ENCODE data around the gene FOLR3.

- TF ChIP-seq CTCF (tag by site-specific recombination; IDR thresholded peaks at IDR 0.05) (no peak), PATZ1 (tag by site-specific recombination; IDR thresholded peaks at IDR 0.05) (no peak), ZBTB49 (tag by site-specific recombination; IDR thresholded peaks at IDR 0.05; ENCODE audit: low read depth) (no peak), ZNF629 (tag by site-specific recombination; IDR thresholded peaks at IDR 0.05) (no peak), ZNF121 (tag by site-specific recombination; IDR thresholded peaks at IDR 0.05) (no peak), ZNF560 (tag by site-specific recombination; IDR thresholded peaks at IDR 0.05; ENCODE audit: borderline replicate concordance) (no peak), BCL11A (tag by site-specific recombination; IDR thresholded peaks at IDR 0.05; ENCODE audit: low read depth) (no peak), PBX3 (CRISPR knock-in tag; IDR thresholded peaks at IDR 0.05) (no peak), ZNF704 (tag by site-specific recombination; IDR thresholded peaks at IDR 0.05) (no peak), PRDM6 (tag by site-specific recombination; IDR thresholded peaks at IDR 0.05) (no peak), ZNF266 (tag by site-specific recombination; IDR thresholded peaks at IDR 0.05; ENCODE audit: low read depth) (no peak)
Observed at GRCh38 chr11:72136684-72137262, 1.2 kb downstream of the FOLR3 start.

All from HEK293 (cell line).